Neural crest cell (in vitro differentiated cells): ENCODE data around the gene ZFAND3. TPM values are rescaled to one million over a fixed set of nuclear protein-coding genes. Genes with fewer than 3 reads are reported as not detected.

Source experiments
- DNase-seq: peaks from one replicate; pipeline ENCODE4 v3.0.0; 2021; ENCODE audit warnings: low read depth, mixed read lengths, low spot score
- H3K27ac Mint-ChIP-seq: one replicate; pipeline ENCODE4 v1.8.0; 2021; ENCODE audit warnings: mild to moderate bottlenecking, mixed read lengths; ENCODE audit not compliant: unreplicated experiment
- H3K27me3 Mint-ChIP-seq: 2 replicates; pipeline ENCODE4 v1.8.0; 2021; ENCODE audit warnings: low read depth, mild to moderate bottlenecking, mixed read lengths
- H3K36me3 Mint-ChIP-seq: 2 replicates; pipeline ENCODE4 v1.8.0; 2021; ENCODE audit warnings: low read depth, mild to moderate bottlenecking, mixed read lengths
- H3K4me1 Mint-ChIP-seq: 2 replicates; pipeline ENCODE4 v1.8.0; 2021; ENCODE audit warnings: mixed read lengths
- H3K4me3 Mint-ChIP-seq: one replicate; pipeline ENCODE4 v1.8.0; 2021; ENCODE audit warnings: mild to moderate bottlenecking, mixed read lengths
- H3K9me3 Mint-ChIP-seq: 2 replicates; pipeline ENCODE4 v1.8.0; 2021; ENCODE audit warnings: mixed read lengths
- total RNA-seq: library from RNA; stranded (reverse); gene quantifications from 2 replicates; pipeline ENCODE4 v1.2.1, GENCODE V29; 2021
- TF ChIP-seq, protein P1 (sequence below): fragments of 200-600 bp; sonication (generic); conservative IDR thresholded peaks from 2 replicates; pipeline ENCODE4 v1.5.0; 2021; ENCODE audit warnings: antibody characterized with exemption, mild to moderate bottlenecking

The ZFAND3 gene
- total RNA-seq, 1 donor from 2014 or later = 65.9 TPM

DNA sequence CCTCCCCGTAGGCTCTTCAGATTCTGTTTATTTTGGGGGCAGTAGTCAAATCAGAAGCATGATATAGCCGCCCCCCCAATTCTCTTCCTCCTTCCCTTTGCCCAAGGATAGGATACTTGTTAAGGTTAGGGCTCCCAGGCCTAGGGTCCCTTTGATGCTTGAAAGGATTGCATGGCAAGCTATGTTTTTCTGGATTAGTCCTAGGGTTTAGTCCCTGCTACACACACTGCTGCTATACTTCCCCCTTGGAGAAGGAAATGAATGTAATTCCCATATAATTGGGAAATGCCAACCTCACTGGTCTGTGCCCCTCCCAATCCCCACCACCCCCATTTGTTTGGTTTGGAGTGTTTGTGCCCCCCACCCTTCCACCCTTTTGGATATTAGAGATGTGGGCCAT, 62.8 kb downstream of the ZFAND3 start:
- H3K27ac Mint-ChIP-seq = no peak overlapping the region

DNA sequence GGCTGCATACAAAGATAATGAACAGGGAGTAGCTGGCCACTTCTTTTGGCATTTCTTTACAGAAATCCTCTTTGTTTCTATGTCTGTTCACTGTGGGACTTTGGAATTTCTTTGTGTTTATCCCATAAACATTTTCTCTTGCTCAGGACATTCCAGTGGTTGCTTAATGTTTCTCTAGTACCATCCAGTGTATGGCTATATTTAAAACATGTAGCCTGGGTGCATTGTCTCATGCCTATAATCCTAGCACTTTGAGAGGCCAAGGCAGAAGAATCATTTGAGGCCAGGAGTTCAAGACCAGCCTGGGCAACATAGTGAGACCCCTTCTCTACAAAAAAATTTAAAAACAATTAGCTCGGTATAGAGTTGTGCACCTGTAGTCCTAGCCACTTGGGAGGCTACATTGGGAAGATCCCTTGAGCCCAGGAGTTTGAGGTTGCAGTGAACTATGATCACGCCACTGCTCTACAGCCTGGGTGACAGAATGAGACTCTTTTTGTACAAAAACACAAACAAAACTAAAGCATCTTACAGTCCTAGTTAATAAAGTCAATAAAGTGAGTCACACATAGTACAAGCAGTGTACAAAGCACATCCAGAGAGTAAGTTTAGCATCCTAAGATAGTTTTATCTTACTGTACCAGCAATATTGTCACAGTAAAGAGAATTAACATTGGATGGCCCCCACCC, 63.3 kb downstream of the ZFAND3 start:
- TF ChIP-seq, protein P1, sequence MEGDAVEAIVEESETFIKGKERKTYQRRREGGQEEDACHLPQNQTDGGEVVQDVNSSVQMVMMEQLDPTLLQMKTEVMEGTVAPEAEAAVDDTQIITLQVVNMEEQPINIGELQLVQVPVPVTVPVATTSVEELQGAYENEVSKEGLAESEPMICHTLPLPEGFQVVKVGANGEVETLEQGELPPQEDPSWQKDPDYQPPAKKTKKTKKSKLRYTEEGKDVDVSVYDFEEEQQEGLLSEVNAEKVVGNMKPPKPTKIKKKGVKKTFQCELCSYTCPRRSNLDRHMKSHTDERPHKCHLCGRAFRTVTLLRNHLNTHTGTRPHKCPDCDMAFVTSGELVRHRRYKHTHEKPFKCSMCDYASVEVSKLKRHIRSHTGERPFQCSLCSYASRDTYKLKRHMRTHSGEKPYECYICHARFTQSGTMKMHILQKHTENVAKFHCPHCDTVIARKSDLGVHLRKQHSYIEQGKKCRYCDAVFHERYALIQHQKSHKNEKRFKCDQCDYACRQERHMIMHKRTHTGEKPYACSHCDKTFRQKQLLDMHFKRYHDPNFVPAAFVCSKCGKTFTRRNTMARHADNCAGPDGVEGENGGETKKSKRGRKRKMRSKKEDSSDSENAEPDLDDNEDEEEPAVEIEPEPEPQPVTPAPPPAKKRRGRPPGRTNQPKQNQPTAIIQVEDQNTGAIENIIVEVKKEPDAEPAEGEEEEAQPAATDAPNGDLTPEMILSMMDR = no peak
- H3K27me3 Mint-ChIP-seq = no peaks in the 10 kb centered on the region
- no peaks in the 10 kb centered on the region for H3K9me3 Mint-ChIP-seq
- DNase-seq = no peak
- H3K27ac Mint-ChIP-seq = no peak overlapping the region
- peaks cover 13% of the 10 kb centered on the region for H3K4me1 Mint-ChIP-seq
- no peak overlapping the region for H3K4me3 Mint-ChIP-seq
- H3K36me3 Mint-ChIP-seq = no peaks in the 10 kb centered on the region

More for the DNA sequence above, 62.8 kb downstream of the ZFAND3 start:
- Mint-ChIP-seq H3K36me3 (no peaks in the 10 kb centered on the region), H3K4me3 (no peak overlapping the region), H3K27me3 (no peaks in the 10 kb centered on the region), H3K4me1 (peaks cover 13% of the 10 kb centered on the region), H3K9me3 (no peaks in the 10 kb centered on the region)
- DNase-seq = no peak
- TF ChIP-seq, protein P1 = no peak

DNA sequence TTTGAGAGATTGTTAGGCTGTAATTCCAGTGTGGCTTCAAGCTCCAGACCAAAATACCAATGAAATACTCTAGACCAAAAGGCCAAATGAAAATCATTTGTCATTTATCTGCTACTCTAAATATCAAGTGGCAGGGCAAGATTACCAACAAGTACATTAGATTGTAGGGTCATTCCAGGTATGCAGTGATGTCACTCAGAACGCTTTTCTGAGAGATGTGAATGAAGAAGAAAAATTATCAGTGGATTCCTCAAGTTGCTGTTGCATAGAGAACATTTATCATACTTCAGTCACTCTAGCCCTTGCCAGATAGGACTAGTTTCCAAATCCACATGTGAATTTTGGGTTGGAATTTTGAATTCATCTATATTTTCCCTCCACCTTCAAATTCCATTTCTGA, 65.0 kb downstream of the ZFAND3 start:
- Mint-ChIP-seq H3K27me3 (no peaks in the 10 kb centered on the region), H3K36me3 (no peaks in the 10 kb centered on the region), H3K4me1 (peaks cover 11% of the 10 kb centered on the region), H3K9me3 (no peaks in the 10 kb centered on the region), H3K4me3 (no peak overlapping the region), H3K27ac (no peak overlapping the region)
- DNase-seq = no peak
- TF ChIP-seq, protein P1 = no peak

DNA sequence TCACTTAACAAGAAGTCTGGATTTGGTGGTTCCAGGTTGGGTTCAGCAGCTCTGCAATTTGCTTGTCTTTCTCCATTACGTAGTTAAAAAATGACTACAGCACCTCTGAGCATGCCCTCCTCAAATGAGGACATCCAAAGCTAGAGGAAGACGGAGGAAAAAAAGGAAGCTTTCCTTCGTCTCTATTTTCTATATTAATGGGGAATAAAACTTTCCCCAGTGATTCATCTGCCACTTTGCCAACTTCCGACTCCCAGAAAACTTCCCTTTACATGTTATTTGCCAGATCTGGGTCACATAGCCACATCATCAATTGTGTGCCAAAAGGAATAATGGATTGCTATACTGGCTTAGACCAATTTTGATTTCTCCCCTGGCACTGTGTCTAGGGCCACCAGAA, 69.5 kb downstream of the ZFAND3 start:
- no peak overlapping the region for H3K4me3 Mint-ChIP-seq
- H3K9me3 Mint-ChIP-seq = no peaks in the 10 kb centered on the region
- TF ChIP-seq, protein P1 = no peak
- no peak for DNase-seq
- H3K27ac Mint-ChIP-seq = no peak overlapping the region
- H3K27me3 Mint-ChIP-seq = no peaks in the 10 kb centered on the region
- peaks cover 8% of the 10 kb centered on the region for H3K4me1 Mint-ChIP-seq
- H3K36me3 Mint-ChIP-seq = peaks cover 3% of the 10 kb centered on the region

DNA sequence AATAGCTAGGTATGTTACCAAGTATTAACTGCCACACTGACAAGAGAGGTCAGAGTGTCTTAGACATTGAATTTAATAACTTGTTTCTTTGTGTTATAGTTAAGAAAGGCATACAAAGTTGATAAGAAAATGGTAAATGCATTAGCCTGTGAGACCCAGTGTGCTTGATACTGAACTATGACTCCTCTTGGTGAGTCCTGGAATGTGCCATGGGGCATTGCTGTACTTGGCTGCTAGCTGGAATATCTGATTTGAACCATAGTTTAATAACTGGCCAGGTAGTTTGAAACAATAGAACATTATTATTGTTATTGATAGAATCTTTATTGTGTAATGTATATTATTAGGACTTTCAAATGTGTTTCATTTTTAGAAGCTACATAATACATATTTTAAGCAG, 70.0 kb downstream of the ZFAND3 start:
- Mint-ChIP-seq H3K27ac (no peak overlapping the region), H3K9me3 (no peaks in the 10 kb centered on the region), H3K36me3 (peaks cover 3% of the 10 kb centered on the region), H3K27me3 (no peaks in the 10 kb centered on the region), H3K4me1 (peaks cover 8% of the 10 kb centered on the region), H3K4me3 (no peak overlapping the region)
- no peak for DNase-seq
- TF ChIP-seq, protein P1 = no peak
